KBM-7 (cell line): ENCODE measurements around the gene DNAAF1.

Experiments
- DNase-seq: peaks from one replicate; pipeline ENCODE4 v3.0.0-alpha.2; 2015
- in situ Hi-C: fragments of 300-500 bp; cut with MboI; formaldehyde crosslinking; loops from 2 replicates; pipeline ENCODE4 v1.14.3; 2020; ENCODE audit warnings: low sequenced_read_pairs, low pct_unique_long_range_greater_than_20kb, mixed read lengths

Gene DNAAF1

DNA sequence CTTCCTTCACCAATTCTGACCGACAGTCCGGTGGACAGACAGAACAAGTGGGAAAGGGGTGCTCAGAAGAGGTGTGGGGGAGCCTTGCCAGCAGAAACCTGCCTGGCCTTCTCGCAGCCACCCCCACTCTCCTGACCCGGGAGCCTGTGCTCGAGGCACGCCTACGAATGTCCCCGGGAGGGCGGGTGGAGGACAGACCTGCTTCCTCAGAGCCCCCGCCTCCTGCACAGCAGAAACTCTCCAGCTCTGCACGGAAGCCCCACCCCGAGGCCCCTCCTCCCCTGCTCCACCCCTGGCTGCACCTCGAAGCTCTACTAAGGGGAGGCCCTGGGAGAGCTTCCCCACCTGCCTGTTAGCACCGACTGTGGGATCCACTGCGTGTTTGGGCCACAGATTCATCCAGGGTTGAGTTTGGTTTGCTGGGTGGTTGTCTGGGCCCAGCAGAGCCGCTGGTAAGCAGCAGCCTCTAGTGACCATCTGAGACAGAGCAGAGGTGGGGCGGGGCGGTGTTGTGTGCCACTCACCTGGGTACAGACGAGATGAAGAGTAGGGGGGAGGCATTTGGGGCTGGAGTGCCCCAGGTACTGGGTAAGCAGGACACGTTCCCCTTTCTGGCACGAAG lies 35.5 kb downstream of the DNAAF1 start:
- no peak for DNase-seq
- in situ Hi-C loops: no loop called here

GRCh38 chr16:84181144-84181915 lies 36.2 kb downstream of the DNAAF1 start:
- DNase-seq: no peak
- in situ Hi-C loops: no loop called here

DNA sequence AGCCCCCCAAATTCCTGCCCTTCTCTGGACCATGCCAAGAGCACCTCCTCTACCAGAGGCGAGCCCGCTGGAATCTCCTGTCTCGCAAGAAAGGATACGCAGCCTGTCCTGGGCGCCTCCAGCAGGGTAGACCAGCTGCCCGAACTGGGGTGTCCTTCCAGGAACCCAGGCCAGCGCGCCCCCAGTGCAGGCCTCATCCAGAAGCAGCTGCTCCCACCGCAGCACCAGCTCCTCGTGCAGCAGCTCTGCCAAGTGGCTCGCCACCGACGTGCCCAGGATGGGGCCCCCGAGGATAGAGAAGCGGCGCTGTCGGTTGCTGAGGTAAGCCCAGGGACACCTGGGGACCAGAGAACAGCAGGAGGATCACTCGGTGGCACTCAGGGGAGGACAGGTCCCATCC lies 37.0 kb downstream of the DNAAF1 start:
- no peak for DNase-seq
- in situ Hi-C loops: no loop called here

DNA sequence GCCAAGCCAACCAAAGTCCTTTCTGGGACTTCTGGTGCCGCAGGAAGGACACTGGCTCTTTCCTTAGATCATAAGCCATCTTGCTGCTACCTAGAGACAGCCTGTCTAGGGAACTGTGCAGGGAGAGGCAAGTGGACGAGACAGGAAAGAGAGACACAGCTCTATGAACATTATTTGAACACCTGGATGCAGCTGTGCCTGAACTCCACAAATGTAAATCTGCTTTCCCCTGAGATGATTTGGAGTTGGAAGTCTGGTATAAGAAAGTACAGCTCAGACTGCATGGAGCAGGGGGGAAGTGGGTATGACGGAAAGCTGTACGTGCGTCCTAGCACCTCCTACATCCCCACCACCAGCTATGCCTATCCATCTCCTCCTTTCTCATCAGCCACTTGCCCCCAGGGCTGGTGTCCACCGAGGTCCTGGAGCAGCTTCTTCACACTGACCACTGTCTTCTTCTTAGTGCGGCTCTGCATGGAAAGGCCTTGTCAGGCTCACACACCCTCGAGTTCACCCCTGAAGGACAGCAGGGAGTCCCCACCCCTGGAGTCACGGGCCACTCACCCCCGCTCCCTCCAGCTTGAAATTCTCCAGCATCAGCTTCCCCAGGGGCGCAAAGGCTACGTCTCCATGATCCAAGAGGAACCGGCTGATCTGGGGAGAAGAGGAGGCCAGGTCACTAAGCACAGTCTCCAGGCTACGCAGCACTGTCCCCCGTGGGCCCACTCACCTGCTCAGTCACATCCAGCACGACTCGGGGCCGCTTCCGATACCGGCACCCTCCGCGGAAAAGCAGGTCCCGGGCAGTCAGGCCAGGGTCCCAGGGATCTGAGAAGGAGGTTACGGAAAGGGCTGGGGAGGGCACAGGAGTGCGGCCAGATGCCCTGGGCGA lies 37.8 kb downstream of the DNAAF1 start:
- DNase-seq: no peak
- in situ Hi-C loops: no loop called here

DNA sequence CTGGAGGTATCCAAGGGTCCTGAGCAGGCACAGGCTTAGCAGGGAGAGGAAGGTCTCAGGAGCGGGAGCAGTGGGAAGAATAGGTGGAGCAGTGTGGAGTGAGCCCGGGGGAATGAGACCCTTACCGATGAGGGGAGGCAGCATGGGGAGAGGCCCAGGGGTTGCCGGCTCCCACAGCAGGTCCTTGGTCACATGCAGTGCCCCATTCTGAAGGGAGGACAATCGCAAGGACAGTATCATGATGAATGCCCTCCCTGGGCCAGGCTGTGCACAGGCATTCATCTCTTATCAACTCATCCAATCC lies 38.4 kb downstream of the DNAAF1 start:
- DNase-seq: no peak
- in situ Hi-C loops: no loop called here

DNA sequence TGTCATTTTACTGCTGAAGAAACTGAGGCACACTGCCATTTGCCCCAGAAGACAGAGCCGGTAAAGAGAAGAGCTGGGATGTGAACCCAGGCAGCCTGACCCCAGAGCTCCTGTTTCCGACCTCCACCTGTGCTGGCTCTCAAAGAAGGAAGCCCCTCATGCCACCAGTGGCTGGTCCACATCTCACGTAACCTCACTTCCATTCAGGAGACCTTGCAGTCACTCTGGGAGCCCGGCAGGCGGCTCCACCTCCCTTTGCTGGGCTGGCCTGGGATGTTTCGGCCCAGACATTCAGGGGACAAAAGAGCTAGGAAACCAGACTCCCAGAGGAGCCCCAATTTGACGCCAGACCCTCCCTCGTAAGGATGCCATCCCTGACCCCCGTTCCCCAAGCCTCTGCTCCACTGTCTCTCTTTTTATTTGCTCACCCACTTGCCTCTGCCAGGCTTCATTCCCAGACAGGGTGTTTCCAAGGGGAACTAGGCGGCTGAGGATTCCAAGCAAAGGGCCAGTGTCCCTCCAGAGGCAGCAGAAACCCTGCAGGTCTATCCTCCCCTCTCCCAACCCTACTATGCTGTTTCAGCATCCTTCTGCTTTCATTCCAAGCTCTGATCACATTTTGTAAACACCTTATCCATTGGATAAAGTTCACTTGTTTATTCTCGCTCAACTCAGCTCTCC lies 38.9 kb downstream of the DNAAF1 start:
- in situ Hi-C loops: no loop called here

DNA sequence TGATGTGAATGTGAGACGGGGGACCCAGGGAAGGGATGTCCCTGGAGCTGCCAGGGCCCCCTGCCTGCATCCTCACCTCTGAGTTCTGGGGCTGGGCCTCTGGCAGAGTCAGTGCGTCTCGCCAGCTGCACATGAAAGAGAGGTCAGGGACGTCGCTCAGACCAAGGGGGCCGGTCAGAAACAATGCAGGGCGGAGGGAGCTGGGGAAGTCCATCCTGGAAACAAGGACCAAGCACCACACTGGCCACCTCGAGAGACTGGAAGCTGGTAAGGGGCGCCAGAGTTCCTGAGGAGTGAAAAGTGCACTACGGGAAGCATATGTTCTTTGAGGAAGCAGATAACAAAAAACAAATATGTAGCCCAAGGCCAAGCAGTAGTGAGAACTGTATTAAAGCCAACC lies 39.7 kb downstream of the DNAAF1 start:
- no peak for DNase-seq
- in situ Hi-C loops: no loop called here

More for the DNA sequence above, 38.9 kb downstream of the DNAAF1 start:
- DNase-seq: no peak

- peak; percentile 94 for DNase-seq
- in situ Hi-C loops: no loop called here
These were observed 41.8 kb downstream of the DNAAF1 start, which contains the start of gene TAF1C for GRCh38 chr16:84186685-84187437. Gene TAF1C, minus strand, starts transcription at chr16:84187057. Its CDS starts 2,069 bp downstream, at chr16:84184988.

GRCh38 chr16:84190731-84191388 lies 45.8 kb downstream of the DNAAF1 start, which contains the start of gene ADAD2:
Gene ADAD2, plus strand, starts transcription at chr16:84191157. Its CDS starts 74 bp downstream, at chr16:84191231.
- in situ Hi-C loops: no loop called here
- no peak for DNase-seq

GRCh38 chr16:84191466-84191865 lies 46.4 kb downstream of the DNAAF1 start:
- DNase-seq: no peak
- in situ Hi-C loops: no loop called here

DNA sequence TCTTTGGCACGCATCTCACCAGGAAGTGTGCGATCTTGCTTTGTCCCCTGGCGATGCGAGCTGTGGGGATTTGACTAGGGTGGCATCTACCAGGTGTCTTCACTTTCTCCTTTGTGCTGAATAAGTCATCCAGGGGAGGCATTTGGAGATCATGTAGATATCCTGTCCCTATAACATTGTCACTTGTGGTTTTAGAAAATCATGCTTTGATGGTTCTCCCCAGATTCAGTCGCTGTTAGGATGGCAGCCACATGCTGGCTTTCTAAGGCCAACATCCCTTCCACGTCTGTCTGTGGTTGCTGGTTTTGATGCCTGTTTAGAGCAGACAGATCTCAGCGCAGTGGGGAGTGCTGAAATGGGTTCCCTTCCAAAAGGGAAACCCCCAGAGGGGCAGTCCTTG lies 48.4 kb downstream of the DNAAF1 start:
- in situ Hi-C loops: no loop called here
- DNase-seq: no peak

GRCh38 chr16:84194018-84194417 lies 48.9 kb downstream of the DNAAF1 start:
- no peak for DNase-seq
- in situ Hi-C loops: no loop called here

DNA sequence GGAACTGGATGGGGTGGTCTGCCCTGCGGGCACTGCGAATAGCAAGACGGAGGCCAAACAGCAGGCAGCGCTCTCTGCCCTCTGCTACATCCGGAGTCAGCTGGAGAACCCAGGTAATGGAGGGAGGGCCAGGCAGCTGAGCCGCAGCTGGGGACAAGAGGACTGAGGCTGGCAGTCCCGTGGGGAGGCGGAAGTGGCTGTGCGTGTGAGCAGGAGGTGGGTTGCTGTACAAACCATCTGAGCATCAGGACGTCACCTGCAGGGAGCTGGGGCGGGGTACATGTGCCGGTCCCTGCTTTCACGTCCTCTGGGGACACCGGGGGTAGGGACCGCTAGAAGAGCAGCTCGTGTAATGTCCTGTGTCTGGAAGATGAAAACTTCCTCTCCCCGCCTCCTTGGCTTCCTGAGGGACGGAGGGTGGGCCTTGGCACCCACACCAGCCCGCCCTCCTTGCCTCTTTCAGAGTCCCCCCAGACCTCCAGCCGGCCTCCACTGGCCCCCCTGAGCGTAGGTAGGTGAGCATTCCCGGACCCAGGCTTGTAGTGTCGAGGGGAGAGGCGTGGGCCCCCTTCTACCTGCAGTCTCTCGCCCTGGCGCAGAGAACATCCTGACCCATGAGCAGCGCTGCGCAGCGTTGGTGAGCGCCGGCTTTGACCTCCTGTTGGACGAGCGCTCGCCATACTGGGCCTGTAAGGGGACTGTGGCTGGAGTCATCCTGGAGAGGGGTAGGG lies 49.5 kb downstream of the DNAAF1 start:
- in situ Hi-C loops: no loop called here
- no peak for DNase-seq

DNA sequence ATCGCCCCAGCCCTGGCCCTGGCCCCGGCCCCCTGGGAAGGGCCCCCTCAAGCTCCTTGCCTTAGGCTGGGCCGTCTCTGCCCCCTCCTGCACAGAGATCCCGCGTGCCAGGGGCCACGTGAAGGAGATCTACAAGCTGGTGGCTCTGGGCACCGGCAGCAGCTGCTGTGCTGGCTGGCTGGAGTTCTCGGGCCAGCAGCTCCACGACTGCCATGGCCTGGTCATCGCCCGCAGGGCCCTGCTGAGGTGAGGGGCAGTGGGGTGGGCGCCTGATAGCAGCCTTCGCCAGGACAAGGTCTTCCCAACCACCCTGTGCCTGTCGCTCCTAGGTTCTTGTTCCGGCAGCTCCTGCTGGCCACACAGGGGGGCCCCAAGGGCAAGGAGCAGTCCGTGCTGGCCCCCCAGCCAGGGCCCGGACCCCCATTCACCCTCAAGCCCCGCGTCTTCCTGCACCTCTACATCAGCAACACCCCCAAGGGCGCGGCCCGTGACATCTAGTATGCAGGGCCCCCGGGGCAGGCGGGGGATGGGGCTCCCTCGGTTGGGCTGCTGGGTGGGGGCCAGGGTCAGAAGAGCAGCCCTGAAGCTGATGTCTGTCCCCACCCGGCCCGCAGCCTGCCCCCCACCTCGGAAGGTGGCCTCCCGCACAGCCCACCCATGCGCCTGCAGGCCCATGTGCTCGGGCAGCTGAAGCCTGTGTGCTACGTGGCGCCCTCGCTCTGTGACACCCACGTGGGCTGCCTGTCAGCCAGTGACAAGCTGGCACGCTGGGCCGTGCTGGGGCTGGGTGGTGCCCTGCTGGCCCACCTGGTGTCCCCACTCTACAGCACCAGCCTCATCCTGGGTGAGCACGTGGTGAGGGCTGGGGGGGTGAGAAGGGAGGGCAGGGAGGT lies 50.3 kb downstream of the DNAAF1 start:
- no peak for DNase-seq
- in situ Hi-C loops: no loop called here

GRCh38 chr16:84196101-84196500 lies 51.0 kb downstream of the DNAAF1 start:
- DNase-seq: no peak
- in situ Hi-C loops: no loop called here

DNA sequence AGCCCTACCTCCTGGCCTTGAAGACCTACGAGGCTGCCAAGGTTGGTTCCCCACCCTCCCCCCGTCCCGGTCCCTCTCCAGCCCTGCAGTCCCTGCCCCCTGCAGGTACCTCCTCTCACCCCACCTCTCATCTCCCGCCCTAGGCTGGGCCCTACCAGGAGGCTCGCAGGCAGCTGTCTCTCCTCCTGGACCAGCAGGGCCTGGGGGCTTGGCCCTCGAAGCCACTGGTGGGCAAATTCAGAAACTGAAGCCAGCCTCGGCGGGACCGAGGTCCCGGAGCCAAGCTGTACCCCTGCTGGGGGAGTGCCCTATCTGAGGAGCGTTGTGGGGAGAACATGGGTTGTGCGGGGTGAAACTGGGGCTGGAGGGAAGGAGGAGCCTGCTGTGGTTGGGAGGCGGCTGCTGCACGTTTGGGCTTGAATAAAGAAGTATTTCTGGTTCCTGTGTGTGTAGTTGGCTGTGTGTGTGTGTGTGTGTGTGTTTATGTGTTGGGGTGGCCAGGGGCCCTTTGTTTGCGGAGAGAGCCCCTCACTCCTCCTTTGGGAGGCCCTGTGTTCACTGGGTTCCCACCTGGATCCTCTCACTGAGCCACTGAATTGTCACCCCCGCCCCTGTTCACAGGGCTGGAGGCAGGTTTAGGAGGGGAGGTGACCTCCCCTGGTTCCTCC lies 51.8 kb downstream of the DNAAF1 start:
- in situ Hi-C loops: no loop called here
- DNase-seq: no peak
